HG02763 (cell line): Measurements from ENCODE around the gene CYP3A7.
"Not testable (repeated sequence)": the region's sequence is repeated elsewhere in the genome, so short reads cannot be mapped to it uniquely, and the experiment has no call there.

Experiments
- ATAC-seq: cut with Tn5 transposase; IDR thresholded peaks from one replicate; pipeline ENCODE4 v1.9.1; 2021; ENCODE audit warnings: mild to moderate bottlenecking, moderate library complexity; ENCODE audit not compliant: unreplicated experiment

CYP3A7 gene

DNA sequence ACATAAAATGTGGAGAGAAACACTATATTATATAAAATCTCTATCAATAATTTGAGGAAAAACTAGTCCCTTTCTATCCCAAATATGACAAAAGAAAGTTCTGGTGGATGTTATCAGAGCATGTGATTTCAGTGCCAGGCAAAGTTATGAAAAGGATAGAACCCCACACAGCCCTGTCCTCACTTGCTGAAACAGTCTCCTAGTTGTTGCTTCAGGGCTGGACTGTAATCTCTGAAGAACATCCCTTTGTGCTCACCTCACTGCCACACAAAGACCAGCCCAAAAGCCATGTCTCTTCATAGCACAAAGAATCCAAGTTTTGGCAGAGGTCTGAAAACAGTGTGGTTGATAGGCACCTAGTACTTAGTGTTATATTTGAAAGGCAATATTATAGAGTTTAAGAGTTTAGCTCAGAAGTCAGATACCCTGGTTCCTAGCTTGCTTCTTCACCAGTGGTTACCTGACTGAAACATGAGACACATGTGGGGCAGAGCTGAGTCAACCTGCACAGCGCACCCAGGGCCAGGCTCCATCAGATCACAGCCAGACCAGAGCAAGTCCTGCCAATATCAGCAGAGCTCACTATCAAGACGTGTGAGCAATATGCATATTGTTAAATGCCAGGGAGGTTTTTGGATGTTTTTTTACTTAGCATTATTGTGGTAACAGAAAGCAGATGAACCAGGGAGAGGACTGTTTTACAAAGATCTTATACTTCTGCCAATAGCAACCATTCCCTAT lies 25.0 kb downstream of the CYP3A7 start:
- ATAC-seq, result no peak

DNA sequence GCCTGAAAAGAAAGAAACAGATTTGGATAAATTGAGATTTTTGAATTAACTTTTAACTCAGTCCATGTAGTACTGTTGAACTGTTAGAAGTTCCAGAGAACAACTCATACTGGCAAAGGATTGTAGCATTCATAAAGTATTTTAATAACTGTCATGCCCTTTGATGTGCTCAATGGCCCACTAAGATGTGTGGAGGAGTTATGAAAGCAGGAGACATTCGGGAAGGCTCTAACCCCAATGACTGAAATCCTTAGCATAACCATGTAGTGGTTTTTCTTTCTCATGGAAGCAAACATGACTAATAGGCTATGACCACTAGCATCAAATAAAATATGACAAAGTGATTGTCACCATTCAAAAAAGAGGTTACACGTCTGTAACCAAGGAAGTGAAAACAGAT lies 25.7 kb downstream of the CYP3A7 start:
- ATAC-seq, result no peak

DNA sequence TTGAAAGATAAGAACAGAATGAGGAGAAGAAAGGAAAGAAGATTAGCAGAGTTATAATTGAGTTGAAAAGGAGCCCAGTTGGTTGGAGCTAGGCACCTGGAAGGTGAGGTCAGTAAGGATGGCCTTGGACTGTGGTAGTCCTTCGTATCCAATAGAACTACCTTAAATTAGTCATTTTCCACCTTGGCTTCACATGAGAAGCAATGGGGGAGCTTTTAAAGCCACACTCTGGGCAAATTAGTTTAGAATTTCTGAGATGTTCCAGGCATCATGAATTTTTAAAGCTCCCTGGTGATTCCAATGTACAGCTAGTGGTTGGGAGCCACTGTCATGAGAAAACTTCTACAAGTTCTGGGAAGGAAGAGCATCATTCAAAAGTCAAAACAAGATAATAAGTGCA lies 27.9 kb downstream of the CYP3A7 start:
- ATAC-seq, result no peak

DNA sequence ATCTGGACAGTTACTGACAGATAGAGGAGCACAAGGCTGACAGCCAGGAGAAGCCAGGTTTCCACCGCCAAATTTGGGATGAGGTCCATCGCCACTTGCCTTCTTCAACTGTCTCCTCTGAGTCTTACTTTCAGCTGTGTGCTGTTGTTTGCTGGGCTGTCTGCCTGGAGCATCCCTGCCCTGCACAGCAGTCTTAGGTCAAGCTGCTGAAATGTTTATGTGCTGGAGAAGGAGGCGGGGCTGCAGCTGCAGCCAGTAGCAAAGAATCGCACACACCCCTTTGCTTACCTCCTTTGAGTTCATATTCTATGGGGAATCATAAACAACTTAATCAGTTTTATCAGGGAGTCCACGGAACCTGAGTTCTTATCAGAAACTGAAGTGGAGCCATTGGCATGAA lies 35.0 kb downstream of the CYP3A7 start:
- ATAC-seq, result no peak

DNA sequence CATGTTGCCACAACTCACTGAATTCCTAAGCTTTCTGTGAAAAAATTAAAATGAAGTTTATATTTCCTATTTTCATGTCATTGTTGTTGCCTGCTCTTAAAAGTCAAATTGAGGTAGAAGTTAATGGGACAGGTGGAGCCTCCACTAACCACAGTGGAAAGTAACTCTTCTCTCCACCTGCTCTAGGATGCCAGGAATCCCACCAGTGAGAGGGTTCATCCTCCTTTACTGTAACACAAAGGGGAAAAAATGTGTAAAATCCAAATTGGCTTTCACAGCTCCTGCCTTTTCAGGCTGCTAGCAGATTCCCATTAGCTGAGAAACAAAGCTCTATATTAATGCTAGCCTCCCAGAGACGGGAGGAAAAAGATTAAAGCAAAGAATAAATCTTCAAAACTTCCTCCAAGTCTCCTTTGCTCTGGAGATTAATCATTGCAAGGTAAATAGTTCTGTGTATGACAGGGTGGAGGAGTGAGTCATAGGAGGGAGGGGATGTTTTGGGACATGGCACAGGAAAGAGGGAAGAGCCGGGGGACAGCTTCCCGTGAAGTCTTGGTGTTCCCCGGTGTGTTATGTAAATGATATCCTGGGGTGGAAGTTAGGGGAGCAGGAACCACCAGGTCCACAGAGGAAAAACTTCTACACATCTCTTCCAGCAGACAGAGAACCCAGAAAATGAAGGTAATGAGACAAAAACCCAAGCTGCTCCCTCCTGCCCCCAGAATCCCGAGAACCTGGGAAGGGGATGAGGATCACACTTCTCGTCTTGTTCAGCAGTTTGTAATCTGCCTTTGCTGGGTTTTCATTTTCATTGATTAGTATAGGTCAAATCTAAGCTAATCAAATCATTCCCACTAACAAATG lies 35.9 kb downstream of the CYP3A7 start:
- not testable (repeated sequence) for ATAC-seq

DNA sequence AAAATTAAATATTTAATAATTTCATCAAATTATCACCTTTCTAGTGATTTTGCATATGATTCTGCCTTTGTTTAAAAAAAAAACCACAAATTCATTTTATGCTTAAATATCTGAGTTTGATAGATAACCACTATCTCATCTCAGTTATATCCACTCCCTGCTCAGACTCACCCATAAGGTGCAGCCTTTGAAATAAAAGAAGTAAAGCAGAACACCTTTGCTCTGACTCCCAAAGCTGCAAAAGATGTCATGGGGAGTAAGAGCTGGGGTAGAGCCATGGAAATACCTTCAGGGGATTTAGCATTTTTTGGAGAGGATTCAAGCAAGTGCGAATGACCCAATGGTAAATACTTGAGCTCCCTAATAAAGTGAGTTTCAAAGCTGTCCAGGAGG lies 40.1 kb downstream of the CYP3A7 start:
- ATAC-seq, result no peak

DNA sequence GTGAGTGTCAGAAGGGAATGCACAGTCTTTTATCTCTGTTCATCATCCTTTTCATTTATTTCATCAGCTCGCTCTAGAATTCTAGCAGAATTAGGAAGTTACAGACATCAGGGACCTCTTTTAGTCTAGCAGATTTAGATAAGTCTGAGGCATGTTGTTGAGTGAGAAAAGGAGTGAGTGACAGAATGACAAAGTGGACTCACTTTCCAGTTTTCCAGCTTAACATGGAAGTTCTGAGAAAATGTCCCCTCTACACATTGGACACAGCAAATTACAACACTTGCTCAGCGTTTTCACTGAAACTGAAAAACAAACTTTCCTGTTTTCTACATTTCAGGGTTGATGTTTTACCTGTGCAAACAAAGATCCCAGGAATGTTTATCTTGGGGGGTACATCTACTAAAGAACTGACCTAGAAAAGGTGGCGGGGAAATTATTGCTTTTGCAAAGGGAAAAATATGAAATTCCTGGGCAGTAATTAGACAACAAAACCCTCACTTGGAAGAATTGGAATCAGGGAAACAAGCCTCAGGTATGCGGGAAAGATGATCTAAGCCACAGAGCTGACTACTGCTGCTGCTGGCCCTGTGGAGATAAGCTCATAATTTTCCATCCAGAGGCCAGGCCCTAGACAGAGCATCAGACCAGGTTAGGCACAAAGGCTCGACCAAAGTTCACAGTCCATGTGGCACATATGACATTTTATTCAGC lies 40.6 kb downstream of the CYP3A7 start:
- ATAC-seq, result no peak

DNA sequence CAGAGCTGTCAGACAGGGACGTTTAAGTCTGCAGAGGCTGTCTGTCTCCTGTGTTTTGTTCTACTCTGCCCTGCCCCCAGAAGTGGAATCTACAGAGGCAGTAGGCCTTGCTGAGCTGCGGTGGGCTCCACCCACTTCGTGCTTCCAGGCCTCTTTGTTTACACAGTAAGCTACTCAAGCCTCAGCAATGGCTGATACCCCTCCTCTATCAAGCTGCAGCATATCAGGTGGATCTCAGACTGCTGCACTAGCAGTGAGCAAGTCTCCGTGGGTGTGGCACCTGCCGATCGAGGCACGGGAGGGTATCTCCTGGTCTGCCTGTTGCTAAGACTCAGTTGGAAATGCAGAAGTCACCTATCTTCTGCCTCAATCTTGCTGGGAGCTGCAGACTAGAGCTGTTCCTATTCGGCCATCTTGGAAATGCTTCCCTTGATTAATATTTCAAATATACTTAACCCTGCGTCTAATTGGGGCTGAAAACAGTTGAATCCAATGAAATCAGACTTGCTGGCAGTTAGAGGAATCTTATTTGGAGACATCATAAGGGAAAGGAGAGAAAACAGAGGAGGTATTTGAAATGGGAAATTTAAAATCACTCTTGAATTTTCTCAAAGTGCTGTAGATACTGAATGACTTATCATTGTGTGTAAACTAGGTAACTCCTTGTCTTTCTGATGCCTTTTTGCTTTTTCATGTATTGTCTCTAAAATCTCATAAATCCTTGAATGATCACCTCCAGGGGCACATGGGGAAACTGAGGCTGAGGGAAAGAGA lies 41.4 kb downstream of the CYP3A7 start:
- ATAC-seq, result no peak

DNA sequence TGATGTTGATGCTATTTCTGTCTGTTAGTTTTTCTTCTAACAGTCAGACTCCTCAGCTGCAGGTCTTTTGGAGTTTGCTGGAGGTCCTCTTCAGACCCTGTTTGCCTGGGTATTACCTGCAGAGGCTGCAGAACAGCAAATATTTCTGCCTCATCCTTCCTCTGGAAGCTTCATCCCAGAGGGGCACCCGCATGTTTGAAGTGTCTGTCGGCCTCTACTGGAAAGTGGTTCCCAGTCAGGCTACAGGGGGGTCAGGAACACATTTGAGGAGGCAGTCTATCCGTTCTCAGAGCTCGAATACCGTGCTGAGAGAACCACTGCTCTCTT lies 41.9 kb downstream of the CYP3A7 start:
- no peak for ATAC-seq

DNA sequence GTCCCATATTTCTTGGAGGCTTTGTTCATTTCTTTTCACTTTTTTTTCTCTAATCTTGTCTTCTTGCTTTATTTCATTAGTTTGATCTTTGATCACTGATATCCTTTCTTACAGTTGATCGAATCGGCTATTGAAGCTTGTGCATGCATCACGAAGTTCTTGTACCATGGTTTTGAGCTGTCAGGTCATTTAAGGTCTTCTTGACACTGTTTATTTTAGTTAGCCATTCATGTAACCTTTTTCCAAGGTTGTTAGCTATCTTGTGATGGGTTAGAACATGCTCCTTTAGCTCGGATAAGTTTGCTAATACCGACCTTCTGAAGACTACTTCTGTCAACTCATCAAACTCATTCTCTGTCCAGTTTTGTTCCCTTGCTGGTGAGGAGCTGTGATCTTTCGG lies 42.4 kb downstream of the CYP3A7 start:
- not testable (repeated sequence) for ATAC-seq

DNA sequence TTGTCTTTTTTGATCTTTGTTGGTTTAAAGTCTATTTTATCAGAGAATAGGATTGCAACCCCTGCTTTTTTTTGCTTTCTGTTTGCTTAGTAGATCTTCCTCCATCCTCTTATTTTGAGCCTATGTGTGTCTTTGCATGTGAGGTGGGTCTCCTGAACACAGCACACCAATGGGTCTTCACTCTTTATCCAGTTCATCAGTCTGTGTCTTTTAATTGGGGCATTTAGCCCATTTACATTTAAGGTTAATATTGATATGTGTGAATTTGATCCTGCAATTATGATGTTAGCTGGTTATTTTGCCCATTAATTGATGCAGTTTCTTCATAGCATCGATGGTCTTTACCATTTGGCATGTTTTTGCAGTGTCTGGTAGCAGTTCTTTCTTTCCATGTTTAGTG lies 43.3 kb downstream of the CYP3A7 start:
- not testable (repeated sequence) for ATAC-seq

DNA sequence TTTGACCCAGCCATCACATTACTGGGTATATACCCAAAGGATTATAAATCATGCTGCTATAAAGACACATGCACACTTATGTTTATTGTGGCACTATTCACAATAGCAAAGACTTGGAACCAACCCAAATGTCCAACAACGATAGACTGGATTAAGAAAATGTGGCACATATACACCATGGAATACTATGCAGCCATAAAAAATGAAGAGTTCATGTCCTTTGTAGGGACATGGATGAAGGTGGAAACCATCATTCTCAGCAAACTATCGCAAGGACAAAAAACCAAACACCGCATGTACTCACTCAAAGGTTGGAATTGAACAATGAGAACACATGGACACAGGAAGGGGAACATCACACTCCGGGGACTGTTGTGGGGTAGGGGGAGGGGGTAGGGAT lies 44.1 kb downstream of the CYP3A7 start:
- not testable (repeated sequence) for ATAC-seq

DNA sequence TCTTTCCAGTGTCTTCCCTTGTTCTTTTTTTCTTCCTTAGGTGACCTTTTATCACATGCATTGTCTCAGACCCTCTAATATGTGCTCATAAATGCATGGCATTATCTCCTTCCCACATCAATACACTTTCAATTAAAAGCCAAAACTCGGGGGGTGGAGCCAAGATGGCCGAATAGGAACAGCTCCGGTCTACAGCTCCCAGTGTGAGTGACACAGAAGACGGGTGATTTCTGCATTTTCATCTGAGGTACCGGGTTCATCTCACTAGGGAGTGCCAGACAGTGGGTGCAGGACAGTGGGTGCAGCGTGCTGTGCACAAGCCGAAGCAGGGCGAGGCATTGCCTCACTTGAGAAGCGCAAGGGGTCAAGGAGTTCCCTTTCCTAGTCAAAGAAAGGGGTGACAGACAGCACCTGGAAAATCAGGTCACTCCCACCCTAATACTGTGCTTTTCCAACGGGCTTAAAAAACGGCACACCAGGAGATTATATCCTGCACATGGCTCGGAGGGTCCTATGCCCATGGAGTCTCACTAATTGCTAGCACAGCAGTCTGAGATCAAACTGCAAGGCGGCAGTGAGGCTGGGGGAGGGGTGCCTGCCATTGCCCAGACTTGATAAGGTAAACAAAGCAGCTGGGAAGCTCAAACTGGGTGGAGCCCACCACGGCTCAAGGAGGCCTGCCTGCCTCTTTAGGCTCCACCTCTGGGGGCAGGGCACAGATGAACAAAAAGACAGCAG lies 49.0 kb downstream of the CYP3A7 start:
- not testable (repeated sequence) for ATAC-seq

DNA sequence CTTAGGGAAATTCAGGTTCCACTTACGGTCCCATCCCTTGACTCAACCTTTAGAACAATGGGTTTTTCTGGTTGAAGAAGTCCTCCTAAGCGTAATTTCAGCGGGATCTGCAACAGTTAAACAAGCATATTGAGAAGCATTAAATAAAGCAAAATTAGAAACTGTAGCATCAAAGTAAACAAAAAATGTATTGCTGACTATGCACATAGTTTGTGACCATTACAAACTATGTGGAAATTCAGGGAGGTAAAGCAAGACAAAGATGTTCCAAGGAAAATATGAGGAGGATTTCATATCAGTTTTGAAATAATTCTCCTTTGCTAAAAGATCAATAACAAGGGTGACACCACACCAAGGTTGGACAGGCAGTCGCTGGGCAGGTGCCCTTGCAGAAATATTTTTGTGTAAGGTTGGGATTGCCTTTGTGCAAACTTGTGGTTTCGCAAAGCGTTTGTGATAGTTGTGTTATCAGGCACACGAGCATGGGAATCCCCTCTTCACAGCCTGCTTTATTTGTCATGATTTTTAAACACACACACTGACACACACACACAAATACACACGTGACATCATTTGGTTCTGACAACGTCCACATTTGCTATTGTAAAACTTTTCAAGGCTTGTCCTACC lies 49.8 kb downstream of the CYP3A7 start:
- no peak for ATAC-seq

DNA sequence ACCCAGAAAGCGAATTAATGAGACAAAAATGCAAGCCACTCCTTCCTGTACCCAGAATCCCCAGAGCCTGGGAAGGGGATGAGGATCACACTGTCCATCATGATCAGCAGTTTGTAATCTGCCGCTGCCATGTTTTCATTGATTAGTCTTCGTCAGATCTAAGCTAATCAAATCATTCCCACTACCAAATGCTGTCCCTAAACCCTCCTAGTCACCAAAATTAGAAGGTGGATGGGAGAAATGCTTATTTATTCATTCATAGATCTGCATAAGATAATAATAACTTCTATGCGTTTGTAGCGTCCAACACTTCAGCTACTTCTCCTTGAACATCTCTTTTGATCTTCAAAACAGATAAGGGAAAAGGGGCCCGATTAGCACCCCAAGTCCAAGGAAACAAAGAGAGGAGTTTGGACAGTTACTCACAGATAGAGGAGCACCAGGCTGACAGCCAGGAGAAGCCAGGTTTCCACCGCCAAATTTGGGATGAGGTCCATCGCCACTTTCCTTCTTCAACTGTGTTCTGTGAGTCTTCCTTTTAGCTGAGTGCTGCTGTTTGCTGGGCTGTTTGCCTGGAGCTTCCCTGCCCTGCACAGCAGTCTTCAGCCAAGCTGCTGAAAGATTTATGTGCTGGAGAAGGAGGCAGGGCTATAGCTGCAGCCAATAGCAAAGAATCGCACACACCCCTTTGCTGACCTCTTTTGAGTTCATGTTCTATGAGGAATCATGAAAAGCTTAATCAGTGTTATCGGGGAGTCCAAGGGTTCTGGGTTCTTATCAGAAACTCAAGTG lies 55.4 kb downstream of the CYP3A7 start, which contains the start of gene CYP3A5:
Gene CYP3A5, minus strand, starts transcription at position 597 of the 792 bp plus-strand sequence. Its CDS starts 100 bp downstream, at position 497.
- ATAC-seq, result no peak

DNA sequence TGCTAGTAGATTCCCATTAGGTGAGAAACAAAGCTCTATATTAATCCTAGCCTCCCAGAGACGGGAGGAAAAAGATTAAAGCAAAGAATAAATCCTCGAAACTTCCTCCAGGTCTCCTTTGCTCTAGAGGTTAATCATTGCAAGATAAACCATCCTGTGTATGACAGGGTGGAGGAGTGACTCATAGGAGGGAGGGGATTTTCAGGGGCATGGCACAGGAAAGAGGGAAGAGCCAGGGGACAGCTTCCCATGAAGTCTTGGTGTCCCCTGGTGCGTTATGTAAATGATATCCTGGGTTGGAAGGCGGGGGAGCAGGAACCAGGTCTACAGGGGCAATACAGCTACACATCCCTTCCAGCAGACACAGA lies 56.0 kb downstream of the CYP3A7 start:
- ATAC-seq, result no peak

DNA sequence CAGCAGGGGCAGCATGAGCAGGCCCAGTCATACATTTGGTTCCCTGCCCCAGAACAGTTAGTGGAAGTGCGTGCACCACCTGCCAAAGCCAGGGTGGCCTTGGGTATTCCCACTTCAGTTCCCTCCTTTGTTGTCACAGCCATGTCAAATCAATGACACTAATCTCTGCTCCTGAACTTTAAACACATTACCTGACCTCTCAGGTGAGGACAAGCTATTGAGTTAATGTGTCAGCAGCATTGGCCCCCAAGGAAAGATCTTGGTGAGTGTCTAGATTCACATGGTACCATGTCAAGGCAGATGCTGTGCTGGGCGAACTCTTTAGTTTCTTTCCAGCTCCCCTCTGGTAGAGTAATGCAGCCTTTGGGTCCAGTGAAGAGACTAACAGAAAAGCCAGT lies 57.3 kb downstream of the CYP3A7 start:
- ATAC-seq, result no peak

DNA sequence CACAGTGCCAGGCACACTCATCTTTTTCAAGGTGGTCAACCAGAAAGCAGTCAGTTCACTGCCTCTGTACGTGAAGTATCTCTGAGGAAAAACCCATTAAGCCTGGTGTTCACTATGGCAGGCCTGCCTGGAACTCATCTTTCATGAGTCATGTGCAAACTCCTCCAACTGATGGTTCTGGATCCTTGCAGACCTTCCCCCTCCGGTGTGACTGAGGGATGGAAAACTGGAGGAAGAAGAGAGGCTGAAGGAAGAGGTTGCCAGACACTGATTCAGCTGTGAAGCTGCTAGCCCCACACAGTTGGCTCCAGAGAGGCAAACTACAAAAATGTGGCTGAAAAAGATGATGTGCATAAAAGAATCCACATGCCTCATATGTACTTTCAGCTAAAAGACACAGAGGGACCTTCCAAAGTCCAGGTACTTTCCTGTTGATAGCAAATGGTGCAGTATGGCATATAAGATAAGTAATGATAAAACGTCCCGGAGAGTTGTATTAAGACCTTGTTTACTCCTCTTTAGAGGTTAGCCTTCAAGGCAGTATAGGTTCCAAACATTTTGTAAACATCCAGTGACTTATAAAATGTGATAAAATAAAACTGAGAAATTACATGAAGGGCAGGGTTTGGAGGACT lies 57.9 kb downstream of the CYP3A7 start:
- ATAC-seq, result no peak
